RWPE2 (cell line): ENCODE measurements around the gene DNAH7.
A peak's percentile ranks its signal among the peaks of the same experiment; 100 is the strongest.

ENCODE experiments used
- ATAC-seq: fragments of 200-7000 bp; cut with Tn5 transposase; 3 replicates; pipeline ENCODE4 v1.9.1; 2021; ENCODE audit warnings: low read depth
- DNase-seq: peaks from one replicate; pipeline ENCODE4 v3.0.0-alpha.2; 2020; ENCODE audit warnings: low spot score
- H3K27ac ChIP-seq: fragments of 450-650 bp; 2 replicates; pipeline ENCODE4 v1.5.1; 2017; ENCODE audit warnings: mild to moderate bottlenecking; ENCODE audit not compliant: poor library complexity, severe bottlenecking
- H3K27me3 ChIP-seq: fragments of 250-450 bp; sonication (Bioruptor Pico); 2 replicates; pipeline ENCODE4 v1.5.1; 2021; ENCODE audit warnings: mild to moderate bottlenecking, moderate library complexity; ENCODE audit not compliant: insufficient read depth, poor library complexity, severe bottlenecking
- H3K36me3 ChIP-seq: fragments of 250-450 bp; sonication (Bioruptor Pico); 2 replicates; pipeline ENCODE4 v1.5.1; 2020; ENCODE audit warnings: low read depth, mild to moderate bottlenecking, moderate library complexity
- H3K4me1 ChIP-seq: fragments of 250-450 bp; sonication (Bioruptor Pico); 2 replicates; pipeline ENCODE4 v1.5.1; 2021; ENCODE audit warnings: mild to moderate bottlenecking, moderate library complexity; ENCODE audit not compliant: insufficient read depth, poor library complexity, severe bottlenecking
- H3K4me3 ChIP-seq: fragments of 250-450 bp; sonication (Bioruptor Pico); 2 replicates; pipeline ENCODE4 v1.5.1; 2021; ENCODE audit warnings: mild to moderate bottlenecking, moderate library complexity; ENCODE audit not compliant: severe bottlenecking
- H3K9me3 ChIP-seq: fragments of 250-450 bp; sonication (Bioruptor Pico); 2 replicates; pipeline ENCODE4 v1.5.1; 2021; ENCODE audit warnings: mild to moderate bottlenecking, moderate library complexity; ENCODE audit not compliant: severe bottlenecking
- TF ChIP-seq, protein P1 (sequence below): fragments of 450-650 bp; IDR thresholded peaks from one replicate; pipeline ENCODE4 v1.5.1; 2017; ENCODE audit warnings: mild to moderate bottlenecking, moderate library complexity; ENCODE audit not compliant: poor library complexity, severe bottlenecking

The DNAH7 gene

DNA sequence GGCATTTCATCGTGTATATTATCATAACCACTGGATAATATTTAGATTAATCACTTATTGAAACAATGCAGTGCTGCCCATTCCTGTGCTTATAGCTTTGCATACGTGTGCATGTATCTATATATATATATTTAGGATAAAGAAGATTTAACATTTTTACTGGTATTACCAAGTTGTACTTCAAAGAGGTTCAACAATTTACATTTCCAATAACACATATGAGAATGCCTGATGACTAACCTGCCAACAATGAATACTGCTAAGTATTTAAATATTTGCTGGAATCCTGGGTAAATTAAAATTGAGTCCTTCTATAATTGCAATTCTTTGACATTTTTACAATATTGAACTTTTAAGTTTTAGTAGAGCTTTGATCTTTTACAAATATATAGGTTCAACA is 300.2 kb downstream of the DNAH7 start:
- Histone ChIP-seq H3K36me3 (no peaks in the 10 kb centered on the region), H3K9me3 (no peaks in the 10 kb centered on the region), H3K27me3 (no peaks in the 10 kb centered on the region), H3K27ac (no peak overlapping the region), H3K4me1 (peaks cover 7% of the 10 kb centered on the region), H3K4me3 (no peak overlapping the region)
- ATAC-seq (peak; percentile 25; the same call in 1 of the 3 replicates), DNase-seq (no peak)
- TF ChIP-seq, protein P1, sequence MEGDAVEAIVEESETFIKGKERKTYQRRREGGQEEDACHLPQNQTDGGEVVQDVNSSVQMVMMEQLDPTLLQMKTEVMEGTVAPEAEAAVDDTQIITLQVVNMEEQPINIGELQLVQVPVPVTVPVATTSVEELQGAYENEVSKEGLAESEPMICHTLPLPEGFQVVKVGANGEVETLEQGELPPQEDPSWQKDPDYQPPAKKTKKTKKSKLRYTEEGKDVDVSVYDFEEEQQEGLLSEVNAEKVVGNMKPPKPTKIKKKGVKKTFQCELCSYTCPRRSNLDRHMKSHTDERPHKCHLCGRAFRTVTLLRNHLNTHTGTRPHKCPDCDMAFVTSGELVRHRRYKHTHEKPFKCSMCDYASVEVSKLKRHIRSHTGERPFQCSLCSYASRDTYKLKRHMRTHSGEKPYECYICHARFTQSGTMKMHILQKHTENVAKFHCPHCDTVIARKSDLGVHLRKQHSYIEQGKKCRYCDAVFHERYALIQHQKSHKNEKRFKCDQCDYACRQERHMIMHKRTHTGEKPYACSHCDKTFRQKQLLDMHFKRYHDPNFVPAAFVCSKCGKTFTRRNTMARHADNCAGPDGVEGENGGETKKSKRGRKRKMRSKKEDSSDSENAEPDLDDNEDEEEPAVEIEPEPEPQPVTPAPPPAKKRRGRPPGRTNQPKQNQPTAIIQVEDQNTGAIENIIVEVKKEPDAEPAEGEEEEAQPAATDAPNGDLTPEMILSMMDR, result no peak

DNA sequence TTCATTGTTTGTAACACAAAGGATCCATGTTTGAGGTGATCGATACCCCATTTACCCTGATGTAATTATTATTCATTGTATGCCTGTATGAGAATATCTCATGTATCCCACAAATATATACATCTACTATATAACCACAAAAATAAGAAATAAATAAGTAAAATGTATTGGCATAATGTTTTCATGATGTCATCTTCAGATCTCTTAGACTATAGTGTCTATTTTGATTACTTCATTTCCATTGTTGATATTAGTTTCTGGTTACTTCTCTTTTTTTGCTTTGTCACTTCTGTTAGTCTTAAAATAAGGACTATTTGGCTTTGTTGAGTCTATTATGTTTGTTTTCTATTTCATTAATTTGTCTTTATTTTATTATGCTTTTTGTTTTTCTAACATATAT is 301.9 kb downstream of the DNAH7 start:
- ATAC-seq (no peak), DNase-seq (no peak)
- Histone ChIP-seq H3K9me3 (no peaks in the 10 kb centered on the region), H3K4me1 (peaks cover 7% of the 10 kb centered on the region), H3K27me3 (no peaks in the 10 kb centered on the region), H3K4me3 (no peak overlapping the region), H3K27ac (no peak overlapping the region), H3K36me3 (no peaks in the 10 kb centered on the region)
- TF ChIP-seq, protein P1, result no peak

DNA sequence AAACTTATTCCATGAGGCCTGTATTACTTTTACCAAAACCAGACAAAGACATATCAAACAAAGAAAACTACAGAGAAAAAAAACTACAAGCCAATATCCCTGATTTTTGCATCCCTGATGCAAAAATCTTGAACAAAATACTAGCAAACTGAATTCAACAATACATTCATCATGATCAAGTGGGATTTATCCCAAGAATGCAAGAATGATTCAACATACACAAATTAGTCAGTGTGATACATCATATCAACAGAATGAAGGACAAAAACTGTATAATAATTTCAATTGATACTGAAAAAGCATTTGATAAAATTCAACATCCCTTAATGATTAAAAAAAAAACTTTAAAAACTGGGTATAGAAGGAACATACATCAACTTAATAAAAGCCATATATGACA is 304.8 kb downstream of the DNAH7 start:
- no peak for DNase-seq
- H3K27ac ChIP-seq, result no peak overlapping the region
- H3K36me3 ChIP-seq, result no peaks in the 10 kb centered on the region
- H3K4me3 ChIP-seq, result no peak overlapping the region
- TF ChIP-seq, protein P1, result no peak
- no peaks in the 10 kb centered on the region for H3K9me3 ChIP-seq
- H3K4me1 ChIP-seq, result peaks cover 7% of the 10 kb centered on the region
- no peaks in the 10 kb centered on the region for H3K27me3 ChIP-seq
- no peak for ATAC-seq

DNA sequence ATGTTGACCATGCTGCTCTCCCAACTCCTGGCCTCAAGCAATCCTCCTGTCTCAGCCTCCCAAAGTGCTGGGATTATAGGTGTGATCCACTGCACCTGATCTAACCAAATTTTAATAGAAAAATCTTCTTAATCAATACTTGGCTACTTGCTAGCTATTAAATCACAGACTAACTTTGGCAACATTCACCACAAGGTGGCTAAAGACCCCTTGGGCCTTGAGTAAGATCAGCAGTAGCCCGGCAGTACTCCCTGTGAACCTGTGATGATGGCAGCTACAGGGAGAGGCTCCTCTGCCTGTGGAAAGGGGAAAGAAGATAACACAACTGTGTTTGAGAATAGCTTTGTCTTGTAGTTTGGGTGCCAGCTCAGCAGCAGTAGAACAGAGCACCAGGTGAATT is 308.8 kb downstream of the DNAH7 start:
- ATAC-seq, result no peak
- H3K4me3 ChIP-seq, result no peak overlapping the region
- DNase-seq, result no peak
- no peaks in the 10 kb centered on the region for H3K9me3 ChIP-seq
- no peak overlapping the region for H3K27ac ChIP-seq
- H3K27me3 ChIP-seq, result no peaks in the 10 kb centered on the region
- peaks cover 12% of the 10 kb centered on the region for H3K4me1 ChIP-seq
- no peaks in the 10 kb centered on the region for H3K36me3 ChIP-seq
- TF ChIP-seq, protein P1, result no peak

DNA sequence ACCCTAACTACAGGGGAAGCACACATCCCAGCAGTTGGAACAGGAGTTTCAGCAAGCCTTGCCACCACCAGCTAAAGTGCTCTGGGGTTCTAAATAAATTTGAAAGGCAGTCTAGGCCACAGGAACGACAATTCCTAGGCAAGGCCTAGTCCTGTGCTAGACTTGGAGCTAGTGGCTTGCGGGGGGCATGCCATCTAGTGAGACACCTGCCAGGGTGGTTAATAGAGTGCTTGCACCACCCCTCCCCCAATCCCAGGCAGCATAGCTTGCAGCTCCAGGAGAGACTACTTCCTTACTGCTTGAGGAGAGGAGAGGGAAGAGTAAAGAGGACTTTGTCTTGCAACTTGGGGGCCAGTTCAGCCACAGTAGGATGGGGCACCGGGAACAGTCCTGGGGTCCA is 309.8 kb downstream of the DNAH7 start:
- Histone ChIP-seq H3K27ac (no peak overlapping the region), H3K4me1 (peaks cover 12% of the 10 kb centered on the region), H3K4me3 (no peak overlapping the region), H3K9me3 (no peaks in the 10 kb centered on the region), H3K36me3 (no peaks in the 10 kb centered on the region), H3K27me3 (no peaks in the 10 kb centered on the region)
- no peak for DNase-seq
- ATAC-seq, result no peak
- TF ChIP-seq, protein P1, result no peak
